Hematopoietic multipotent progenitor cell treated with erythropoietin and hydrocortisone succinate and interleukin-3 and kit ligand, for 8 days (in vitro differentiated cells): Measurements from ENCODE around the gene SIT1.
"Not testable (repeated sequence)": the region's sequence is repeated elsewhere in the genome, so short reads cannot be mapped to it uniquely, and the experiment has no call there.

Source experiments
- DNase-seq: peaks from one replicate; pipeline ENCODE4 v3.0.0-alpha.2; 2015

Gene SIT1

GRCh38 chr9:35635730-35636129, 15.0 kb downstream of the SIT1 start:
- DNase-seq: no peak

- DNase-seq: no peak
Measured at GRCh38 chr9:35629597-35629996, 21.1 kb downstream of the SIT1 start.

- no peak for DNase-seq
Measured at GRCh38 chr9:35628389-35628991, 22.2 kb downstream of the SIT1 start.

- DNase-seq: no peak
Measured at GRCh38 chr9:35627575-35627974, 23.2 kb downstream of the SIT1 start.

GRCh38 chr9:35619800-35620158, 31.0 kb downstream of the SIT1 start:
- DNase-seq: no peak

- DNase-seq: no peak
Measured at GRCh38 chr9:35618854-35619799, 31.6 kb downstream of the SIT1 start.

GRCh38 chr9:35618325-35618727, 32.4 kb downstream of the SIT1 start, which contains the start of gene CD72:
TSS of gene CD72 (minus strand) at chr9:35618413. CDS start at chr9:35618303, 110 bp downstream.
- no peak for DNase-seq

- no peak for DNase-seq
Measured at GRCh38 chr9:35617548-35617947, 33.2 kb downstream of the SIT1 start.

GRCh38 chr9:35616681-35617459, 33.9 kb downstream of the SIT1 start:
- peak; percentile 46 for DNase-seq

GRCh38 chr9:35615981-35616680, 34.6 kb downstream of the SIT1 start:
- DNase-seq: no peak

- no peak for DNase-seq
Measured at GRCh38 chr9:35612843-35613242, 37.9 kb downstream of the SIT1 start.

- DNase-seq: not testable (repeated sequence)
Measured at GRCh38 chr9:35612066-35612465, 38.7 kb downstream of the SIT1 start.

- peak; percentile 52 for DNase-seq
Measured at GRCh38 chr9:35611230-35611797, 39.4 kb downstream of the SIT1 start.

GRCh38 chr9:35609820-35610163, 40.9 kb downstream of the SIT1 start:
- no peak for DNase-seq

GRCh38 chr9:35609001-35609819, 41.5 kb downstream of the SIT1 start:
- DNase-seq: no peak

GRCh38 chr9:35608221-35608620, 42.5 kb downstream of the SIT1 start:
- no peak for DNase-seq

- no peak for DNase-seq
Measured at GRCh38 chr9:35606726-35607125, 44.0 kb downstream of the SIT1 start.

GRCh38 chr9:35606138-35606504, 44.6 kb downstream of the SIT1 start:
- no peak for DNase-seq

- DNase-seq: no peak
Measured at GRCh38 chr9:35605351-35606137, 45.2 kb downstream of the SIT1 start.

- DNase-seq: peak; percentile 67
Measured at GRCh38 chr9:35604578-35605350, 46.0 kb downstream of the SIT1 start, which contains the start of gene TESK1. TSS of gene TESK1 (plus strand) at chr9:35605262. CDS start at chr9:35605620, 358 bp downstream.
